Motor neuron (in vitro differentiated cells): ENCODE results near the gene FKBP14. TPM values are rescaled to one million over a fixed set of nuclear protein-coding genes. Genes with fewer than 3 reads are reported as not detected.

Source experiments
- ATAC-seq, 8 experiments: fragments of 200-7000 bp; cut with Tn5 transposase; replicated peaks in 6 of 8; 2 replicates each; pipeline ENCODE4 v1.8.0; 2021; ENCODE audit warnings: mild to moderate bottlenecking in 8 of 8, moderate library complexity in 8 of 8
- H3K27ac ChIP-seq, 2 donors: fragments of 250-450 bp; sonication (Bioruptor Pico); 2 replicates each; pipeline ENCODE4 v1.9.0; 2021; ENCODE audit warnings: antibody characterized with exemption in 2 of 2, mild to moderate bottlenecking in 2 of 2, moderate library complexity in 1 of 2
- H3K4me1 ChIP-seq, 2 donors: fragments of 250-450 bp; sonication (Bioruptor Pico); replicated peaks in 1 of 2; 2 replicates each; pipeline ENCODE4 v1.6.1; 2021; ENCODE audit warnings: antibody characterized with exemption in 2 of 2, mild to moderate bottlenecking in 2 of 2, moderate library complexity in 1 of 2
- H3K4me3 ChIP-seq, 5 donors: fragments of 250-450 bp; sonication (Bioruptor Pico); 2 replicates each; pipeline ENCODE4 v1.9.0; 2021; ENCODE audit warnings: antibody characterized with exemption in 5 of 5, mild to moderate bottlenecking in 5 of 5, moderate library complexity in 4 of 5
- WGBS, 10 experiments: fragments of 450-650 bp; shearing (Covaris generic); methylation state at CpG; one replicate each; pipeline ENCODE4 v1.0.0; 2022; 5-methylcytosine and 5-hydroxymethylcytosine counted together
- in situ Hi-C, 9 experiments: fragments of 400-800 bp; cut with MboI; loops; one replicate each; pipeline ENCODE4 v1.15.0; 2021; ENCODE audit warnings: low sequenced_read_pairs in 9 of 9, low pct_unique_long_range_greater_than_20kb in 2 of 9; ENCODE audit not compliant: unreplicated experiment in 9 of 9
- total RNA-seq, 8 experiments: library from RNA; unstranded; fragments of 300-600 nt; gene quantifications; 2 replicates each; pipeline versions ENCODE4 v1.2.3 to v1.2.4, GENCODE V29; 2022

FKBP14 gene
- total RNA-seq, 8 experiments from 2014 or later: 5.1 to 39.3 (median 18.5) TPM

DNA sequence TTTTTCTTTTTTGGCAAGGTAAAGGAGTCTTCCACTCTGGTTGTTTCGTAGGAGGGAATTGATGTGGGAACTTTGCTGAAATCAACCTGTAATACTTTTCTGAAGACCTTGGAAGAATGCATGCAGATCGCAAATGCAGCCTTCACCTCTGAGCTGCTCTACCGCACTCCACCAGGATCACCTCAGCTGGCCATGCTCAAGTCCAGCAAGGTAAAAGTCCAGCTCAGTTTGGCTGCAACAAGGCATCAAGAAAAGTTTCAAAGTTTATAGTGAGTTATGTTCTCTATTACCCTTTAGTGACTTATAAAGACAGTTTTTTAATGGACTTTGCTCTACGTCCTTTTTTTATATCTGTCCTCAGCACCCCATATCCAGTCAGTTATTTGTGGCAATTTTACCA lies 22.7 kb upstream of the FKBP14 start:
- no peak overlapping the region for H3K4me3 ChIP-seq
- no peaks in the 10 kb centered on the region for H3K4me1 ChIP-seq
- WGBS, 10 experiments: 89 to 100% (median 92%) methylated on average over 1 to 3 of the region's 4 CpGs; no CpG with 5 or more reads in 3 of the 10 experiments
- in situ Hi-C loops: no loop called here
- no peak overlapping the region for H3K27ac ChIP-seq
- no peak for ATAC-seq

DNA sequence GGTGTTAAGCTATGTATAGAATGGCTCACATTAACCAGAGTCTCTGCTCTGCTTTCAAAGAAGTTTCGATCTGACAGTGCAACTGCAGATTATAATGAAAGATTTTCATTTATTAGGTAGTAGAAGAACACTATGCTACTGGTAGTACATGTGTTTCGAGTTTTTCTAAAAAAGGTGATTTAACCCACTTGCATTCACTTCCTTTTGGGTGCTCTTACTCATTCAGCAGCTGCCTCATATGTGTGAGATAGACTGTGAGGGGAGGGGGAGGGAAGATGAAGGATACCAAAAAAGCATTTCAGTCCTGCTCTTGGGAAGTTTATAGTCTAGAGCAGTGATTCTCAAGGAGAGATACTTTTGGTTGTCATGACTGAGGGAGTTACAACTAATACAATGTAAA lies 22.1 kb upstream of the FKBP14 start:
- Histone ChIP-seq H3K27ac (no peak overlapping the region), H3K4me1 (no peaks in the 10 kb centered on the region), H3K4me3 (no peak overlapping the region)
- ATAC-seq: no peak
- 60 to 100% (median 92%) methylated on average over 1 to 2 of the region's 2 CpGs; no CpG with 5 or more reads in 1 of the 10 experiments for WGBS, 10 experiments
- in situ Hi-C loops: no loop called here

DNA sequence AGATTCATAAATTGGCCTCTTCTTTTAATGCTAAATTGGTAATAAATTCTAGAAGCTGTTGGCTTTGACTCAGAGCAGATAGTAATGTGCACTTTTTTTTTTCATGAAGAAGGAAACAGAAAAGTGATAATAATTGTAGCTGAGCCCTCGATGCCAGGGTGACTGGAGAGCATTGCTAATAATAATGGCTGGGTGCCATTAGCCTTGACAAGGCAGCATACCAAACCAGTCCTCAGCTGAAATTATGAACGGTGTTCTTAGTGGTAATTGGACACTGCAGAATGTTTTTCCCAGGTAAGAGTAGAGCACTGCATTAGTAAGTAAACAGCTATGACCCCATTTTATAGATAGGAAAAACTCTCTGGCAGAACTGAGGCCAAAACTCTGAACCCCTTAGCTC lies 20.6 kb upstream of the FKBP14 start:
- ATAC-seq: no peak
- Histone ChIP-seq H3K27ac (no peak overlapping the region), H3K4me3 (no peak overlapping the region), H3K4me1 (no peaks in the 10 kb centered on the region)
- in situ Hi-C loops: no loop called here
- WGBS, 10 experiments: 0 to 100% (median 80%) methylated on average over 1 to 2 of the region's 2 CpGs; no CpG with 5 or more reads in 1 of the 10 experiments

DNA sequence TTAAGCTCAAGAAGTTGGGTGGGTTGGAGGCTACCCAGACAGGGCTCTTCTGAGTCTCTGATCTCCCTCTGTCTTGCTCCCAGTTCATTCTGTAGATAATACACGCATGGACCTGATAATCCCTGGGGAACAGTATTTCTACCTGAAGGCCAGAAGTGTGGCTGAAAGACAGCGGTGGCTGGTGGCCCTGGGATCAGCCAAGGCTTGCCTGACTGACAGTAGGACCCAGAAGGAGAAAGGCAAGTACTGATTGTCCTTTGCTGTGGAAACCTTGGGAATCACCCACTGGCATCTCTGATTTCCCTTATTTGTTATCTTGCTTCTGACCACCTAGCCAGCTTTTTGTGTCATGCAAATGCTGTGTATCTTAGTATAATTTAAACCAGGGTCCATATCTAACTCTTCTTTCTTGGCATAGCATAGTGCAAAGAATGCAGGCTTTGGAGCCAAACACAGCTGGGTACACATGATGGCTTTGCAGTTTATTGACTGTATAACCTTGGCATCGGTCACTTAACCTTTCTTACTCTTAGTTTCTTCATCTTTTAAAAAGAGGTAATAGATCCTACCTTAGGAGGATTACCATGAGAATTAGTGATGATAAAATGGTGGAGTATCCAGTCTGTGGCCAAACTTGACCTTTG lies 19.7 kb upstream of the FKBP14 start:
- 80 to 100% (median 100%) methylated on average over 1 to 2 of the region's 3 CpGs; no CpG with 5 or more reads in 2 of the 10 experiments for WGBS, 10 experiments
- H3K4me1 ChIP-seq: no peaks in the 10 kb centered on the region
- in situ Hi-C loops: no loop called here

DNA sequence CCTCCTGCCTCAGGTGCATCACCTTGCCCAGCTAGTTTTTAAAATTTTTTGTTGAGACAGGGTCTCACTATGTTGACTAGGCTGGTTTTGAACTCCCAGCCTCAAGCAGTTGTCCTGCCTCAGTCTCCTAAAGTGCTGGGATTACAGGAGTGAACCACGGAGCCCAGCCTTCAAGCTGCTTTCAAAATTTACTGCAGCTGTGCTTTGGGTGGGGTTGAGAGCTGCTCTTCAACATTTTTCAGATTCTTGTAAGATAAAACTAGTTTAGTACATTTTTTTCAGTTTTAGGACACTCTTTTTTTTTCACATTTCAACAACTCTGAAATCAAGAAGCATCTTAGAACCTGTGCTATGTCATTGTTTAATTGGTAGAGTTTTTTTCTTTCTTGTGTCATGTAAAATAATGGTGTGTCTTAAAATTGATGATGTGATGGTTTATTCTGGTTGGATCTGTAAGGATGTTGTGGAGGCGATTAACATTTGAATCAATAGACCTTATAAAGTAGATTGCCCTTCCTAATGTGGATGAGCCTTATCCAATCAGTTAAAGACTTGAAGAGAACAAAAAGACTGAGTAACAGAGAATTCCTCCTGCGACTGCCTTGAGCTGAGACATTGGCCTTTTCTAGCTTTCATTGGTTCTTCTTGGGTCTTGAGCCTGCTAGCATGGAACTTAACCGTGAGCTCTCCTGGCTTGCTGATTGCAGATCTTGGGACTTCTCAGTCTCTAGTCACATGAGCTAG lies 15.2 kb upstream of the FKBP14 start:
- ATAC-seq: peak in 2 of 8 experiments; percentile 20 to 71
- no peaks in the 10 kb centered on the region for H3K4me1 ChIP-seq
- no peak overlapping the region for H3K4me3 ChIP-seq
- 11 to 100% (median 67%) methylated on average over 1 to 4 of the region's 4 CpGs; no CpG with 5 or more reads in 1 of the 10 experiments for WGBS, 10 experiments
- H3K27ac ChIP-seq: no peak overlapping the region
- in situ Hi-C loops: no loop called here

More for the DNA sequence above, 19.7 kb upstream of the FKBP14 start:
- H3K27ac ChIP-seq: no peak overlapping the region
- H3K4me3 ChIP-seq: no peak overlapping the region
- ATAC-seq: peak in 1 of 8 experiments; percentile 89

DNA sequence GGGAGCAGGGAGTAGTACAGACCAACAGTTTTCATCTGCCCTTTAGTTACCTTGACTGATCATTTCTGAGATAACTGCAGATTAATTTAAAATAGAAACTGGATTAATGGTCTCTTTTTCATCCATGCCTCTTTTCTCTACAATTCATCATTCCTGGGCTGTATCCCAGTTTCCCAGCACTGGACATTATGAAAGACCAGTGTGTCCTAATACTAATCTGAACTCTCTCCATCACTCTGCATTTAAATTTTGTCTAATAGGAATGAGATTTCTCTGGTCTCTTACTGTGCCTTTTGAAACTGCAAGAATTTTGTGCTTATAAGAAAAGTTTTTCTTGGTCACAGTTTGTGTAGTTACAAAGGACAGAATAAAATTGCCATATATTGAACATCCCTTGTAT lies 14.4 kb upstream of the FKBP14 start:
- Histone ChIP-seq H3K27ac (no peak overlapping the region), H3K4me3 (no peak overlapping the region), H3K4me1 (no peaks in the 10 kb centered on the region)
- ATAC-seq: no peak
- in situ Hi-C loops: no loop called here

DNA sequence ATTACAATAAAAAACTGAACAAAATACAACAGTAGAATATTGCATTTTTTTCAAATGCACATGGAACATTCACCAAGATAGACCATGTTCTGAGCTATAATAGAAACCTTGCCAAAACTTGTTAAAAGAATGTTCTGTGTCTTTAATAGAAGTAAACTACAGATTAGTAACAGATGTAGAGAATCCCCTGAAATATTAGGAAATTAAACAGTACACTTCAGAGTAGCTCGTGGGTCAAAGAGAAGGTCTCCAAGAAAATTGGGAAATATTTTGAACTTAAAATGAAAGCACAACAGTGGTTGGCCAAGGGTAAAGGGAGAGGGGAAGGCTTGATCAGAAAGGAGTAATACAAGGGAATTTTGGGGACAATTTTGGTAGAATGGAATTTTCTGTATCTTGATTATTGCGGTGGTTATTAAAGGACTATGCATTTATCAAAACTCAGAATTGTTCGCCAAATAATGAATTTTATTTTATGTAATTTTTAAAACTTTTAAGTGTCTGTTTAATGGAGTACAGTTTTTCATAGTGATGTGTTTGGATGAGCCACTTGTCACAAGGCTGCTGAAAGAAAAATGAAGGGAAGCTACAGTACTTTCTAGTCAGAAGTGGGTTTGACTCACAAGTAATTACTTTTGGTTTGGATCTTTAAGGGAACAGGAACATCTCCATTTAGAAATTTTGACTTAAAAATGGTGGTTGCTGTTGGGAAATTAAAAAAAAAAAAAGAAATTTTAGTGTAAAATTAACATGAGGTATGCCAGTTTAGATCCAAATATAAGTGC lies 11.9 kb upstream of the FKBP14 start:
- no peaks in the 10 kb centered on the region for H3K4me1 ChIP-seq
- ATAC-seq: no peak
- H3K27ac ChIP-seq: no peak overlapping the region
- no peak overlapping the region for H3K4me3 ChIP-seq
- WGBS, 10 experiments: 12 to 100% (median 83%) methylated on average over 1 to 3 of the region's 3 CpGs
- in situ Hi-C loops: no loop called here

DNA sequence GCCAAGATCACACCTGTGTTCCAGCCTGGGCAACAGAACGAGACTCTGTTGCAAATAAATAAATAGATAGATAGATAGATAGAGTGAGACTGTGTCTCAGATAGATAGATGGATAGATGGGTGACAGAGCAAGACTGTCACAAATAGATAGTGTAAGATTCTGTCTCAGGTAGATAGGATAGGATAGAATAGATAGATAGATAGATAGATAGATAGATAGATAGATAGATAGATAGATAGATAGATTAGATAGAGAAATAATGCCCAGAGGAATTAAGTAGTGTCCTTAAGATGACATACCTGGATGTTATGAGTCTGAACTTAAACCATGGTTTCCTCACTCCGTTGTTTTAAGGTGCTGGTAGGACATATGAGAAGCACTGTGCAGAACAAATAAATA lies 9.7 kb upstream of the FKBP14 start:
- Histone ChIP-seq H3K4me3 (no peak overlapping the region), H3K27ac (no peak overlapping the region), H3K4me1 (peaks cover 4 to 9% of the 10 kb centered on the region in 2 donors)
- ATAC-seq: no peak
- WGBS, 10 experiments: 86 to 100% (median 96%) methylated on average over 1 to 2 of the region's 2 CpGs; no CpG with 5 or more reads in 2 of the 10 experiments
- in situ Hi-C loops: no loop called here

DNA sequence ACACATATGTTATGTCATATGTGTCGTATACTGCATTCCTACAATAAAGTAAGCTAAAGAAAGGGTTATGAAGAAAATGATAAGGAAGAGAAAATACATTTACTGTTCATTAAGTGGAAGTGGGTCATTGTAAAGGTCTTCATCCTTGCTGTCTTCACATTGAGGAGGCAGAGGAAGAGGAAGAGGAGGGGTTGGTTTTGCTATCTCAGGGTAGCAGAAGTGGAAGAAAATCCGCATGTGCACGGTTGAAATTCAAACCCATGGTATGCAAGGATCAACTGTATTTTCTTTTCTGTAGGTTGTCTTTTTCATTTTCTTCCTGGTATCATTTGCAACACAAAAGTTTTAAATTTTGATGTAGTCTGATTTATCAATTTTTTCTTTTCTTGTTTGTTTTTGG lies 8.0 kb upstream of the FKBP14 start:
- Histone ChIP-seq H3K4me1 (peaks cover 15 to 16% of the 10 kb centered on the region in 2 donors), H3K4me3 (no peak overlapping the region), H3K27ac (no peak overlapping the region)
- no peak for ATAC-seq
- WGBS, 10 experiments: 87 to 100% (median 97%) methylated on average over 2 to 3 of the region's 3 CpGs; no CpG with 5 or more reads in 1 of the 10 experiments
- in situ Hi-C loops: no loop called here

DNA sequence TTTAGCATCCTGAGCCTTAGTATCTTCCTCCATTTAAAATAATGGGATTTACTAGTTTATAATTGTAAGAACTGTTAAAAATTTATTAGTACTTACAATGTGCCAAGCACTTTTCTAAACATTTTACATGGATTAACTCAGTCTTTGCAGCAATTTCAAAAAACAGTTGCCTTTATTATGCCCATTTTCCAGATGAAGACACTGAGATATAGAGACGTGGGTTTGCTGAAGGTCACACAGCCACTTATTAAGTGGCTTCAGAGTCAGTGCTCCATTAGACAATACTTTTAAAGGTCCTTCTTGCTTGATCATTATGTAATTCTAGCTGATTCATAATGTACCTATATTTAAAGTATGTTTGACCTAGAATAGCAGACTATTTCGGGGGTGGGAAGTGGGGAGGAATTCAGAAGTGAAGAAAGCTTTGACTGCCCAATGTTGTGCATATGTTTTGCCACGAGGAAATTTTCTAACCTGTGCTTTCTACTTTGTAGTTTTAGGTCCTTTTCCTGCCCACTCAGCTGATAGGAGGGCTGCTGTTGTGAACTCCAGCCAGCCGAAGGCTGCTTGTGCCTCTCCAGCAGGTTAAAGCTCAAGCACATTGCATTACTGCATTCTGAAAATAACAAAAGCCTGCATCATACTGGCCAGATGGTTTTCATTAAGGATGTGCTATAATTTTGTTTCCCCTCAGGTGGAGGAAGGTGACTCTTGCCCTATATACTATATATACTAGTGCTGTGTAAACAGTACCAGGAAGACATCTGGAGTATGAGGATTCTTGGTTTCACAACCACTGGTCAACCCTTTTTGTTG lies 6.0 kb upstream of the FKBP14 start:
- Histone ChIP-seq H3K4me3 (no peak overlapping the region), H3K27ac (no peak overlapping the region), H3K4me1 (peaks cover 16 to 17% of the 10 kb centered on the region in 2 donors)
- ATAC-seq: peak in 1 of 8 experiments; percentile 2
- 20 to 100% (median 85%) methylated on average over 1 to 4 of the region's 4 CpGs; no CpG with 5 or more reads in 2 of the 10 experiments for WGBS, 10 experiments
- in situ Hi-C loops: no loop called here

DNA sequence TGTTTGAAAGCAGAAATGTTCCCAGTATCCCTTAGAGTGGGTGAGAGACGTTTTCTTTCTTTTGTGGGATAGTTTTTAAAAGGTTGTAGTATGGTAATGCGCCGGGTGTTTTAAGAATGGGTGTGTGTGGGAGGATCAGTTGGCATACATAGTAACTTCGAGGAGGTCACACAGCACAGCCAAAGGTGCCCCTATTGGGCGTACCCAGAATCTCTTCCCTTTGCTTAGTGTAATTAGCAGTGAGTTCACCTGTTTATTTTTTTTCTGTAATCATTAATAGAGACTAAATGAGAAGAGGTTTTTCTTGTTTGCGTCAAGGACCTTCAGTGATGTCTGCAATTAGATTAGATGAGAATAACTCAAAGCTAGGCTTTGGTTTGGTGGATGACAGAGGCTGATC lies 3.2 kb upstream of the FKBP14 start:
- Histone ChIP-seq H3K4me3 (peak overlapping the region; percentile 74 to 99 (median 79)), H3K27ac (no peak overlapping the region), H3K4me1 (peaks cover 21% of the 10 kb centered on the region in 2 donors)
- no peak for ATAC-seq
- in situ Hi-C loops: no loop called here
- WGBS, 10 experiments: 0 to 20% (median 7%) methylated on average over 1 to 6 of the region's 6 CpGs; no CpG with 5 or more reads in 1 of the 10 experiments

DNA sequence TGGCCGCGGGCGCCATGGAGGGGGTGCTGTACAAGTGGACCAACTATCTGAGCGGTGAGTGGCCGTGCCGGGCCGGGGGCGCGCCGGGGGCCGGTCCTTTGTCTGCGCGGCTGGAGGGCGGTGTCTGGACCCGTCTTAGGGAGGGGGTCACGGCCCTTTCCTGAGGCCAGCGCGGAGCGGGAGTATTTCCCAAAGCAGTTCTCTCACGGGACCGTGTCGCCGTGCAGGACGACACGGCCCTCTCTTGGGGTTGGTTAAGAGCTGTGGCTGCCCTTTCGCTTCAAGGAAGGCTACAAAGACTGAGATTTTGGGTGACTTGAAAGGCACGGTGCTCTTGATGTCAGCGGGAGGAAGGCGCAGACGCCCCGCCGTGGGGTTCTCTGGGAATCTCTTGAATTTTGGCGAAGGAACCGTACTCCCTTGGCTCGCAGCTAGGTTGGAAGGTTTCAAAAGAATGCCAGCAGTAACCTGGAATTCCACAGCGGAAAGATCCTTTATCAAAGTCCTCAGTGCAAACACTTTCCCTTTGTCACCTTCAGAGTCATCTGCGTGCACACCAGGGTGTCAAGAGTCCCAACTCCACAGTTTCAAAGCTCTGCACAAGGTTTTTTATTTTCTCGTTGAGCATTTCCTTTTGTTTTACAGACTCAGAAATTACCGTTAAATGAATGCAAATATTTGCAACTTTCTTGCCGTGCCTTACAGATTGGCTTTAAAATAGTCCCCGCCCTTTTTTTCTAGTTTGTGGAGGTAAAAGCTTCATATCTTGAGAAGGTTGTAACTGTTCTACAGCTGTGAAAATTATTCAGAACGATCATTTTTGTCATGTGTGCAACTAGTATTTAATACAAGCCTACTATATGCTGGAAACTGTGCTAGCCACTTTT lies 2.5 kb upstream of the FKBP14 start:
- ATAC-seq: peak in 3 of 8 experiments; percentile 8 to 35 (median 20)
- in situ Hi-C loops: no loop called here
- peaks cover 21% of the 10 kb centered on the region in 2 donors for H3K4me1 ChIP-seq
- peak overlapping the region; percentile 74 to 99 (median 79) for H3K4me3 ChIP-seq
- 0 to 20% (median 1%) methylated on average over 1 to 17 of the region's 42 CpGs for WGBS, 10 experiments
- H3K27ac ChIP-seq: peak overlapping the region; percentile 71 to 75
